Suprapubic skin (tissue), 4 donors: ENCODE measurements around the gene SORCS1. TPM values are rescaled to one million over a fixed set of nuclear protein-coding genes. Genes with fewer than 3 reads are reported as not detected.

Experiments
- DNase-seq, 2 donors: peaks; one replicate each; pipeline ENCODE4 v3.0.0-alpha.2; 2019; ENCODE audit warnings: low spot score in 2 of 2
- H3K27ac ChIP-seq: fragments of 200-600 bp; sonication (generic); one replicate; pipeline ENCODE4 v1.5.1; 2019
- H3K27me3 ChIP-seq: fragments of 200-600 bp; sonication (generic); one replicate; pipeline ENCODE4 v1.5.1; 2019
- H3K36me3 ChIP-seq: fragments of 200-600 bp; sonication (generic); one replicate; pipeline ENCODE4 v1.5.1; 2019
- H3K4me1 ChIP-seq: fragments of 200-600 bp; sonication (generic); one replicate; pipeline ENCODE4 v1.5.1; 2019
- H3K4me3 ChIP-seq: fragments of 200-600 bp; sonication (generic); one replicate; pipeline ENCODE4 v1.5.1; 2019; ENCODE audit warnings: mild to moderate bottlenecking
- H3K9me3 ChIP-seq: fragments of 200-600 bp; sonication (generic); one replicate; pipeline ENCODE4 v1.5.1; 2019
- EP300 ChIP-seq: sonication (generic); formaldehyde crosslinking; IDR thresholded peaks from one replicate; pipeline ENCODE4 v1.6.1; 2017; ENCODE audit warnings: antibody characterized with exemption
- POLR2A ChIP-seq, 2 donors: fragments of 450-650 bp; IDR thresholded peaks; one replicate each; pipeline ENCODE4 v1.6.1; 2017; ENCODE audit warnings: antibody characterized with exemption in 2 of 2, mild to moderate bottlenecking in 2 of 2, moderate library complexity in 2 of 2
- POLR2AphosphoS5 ChIP-seq, 3 donors: sonication (generic); formaldehyde crosslinking; IDR thresholded peaks; one replicate each; pipeline ENCODE4 v1.6.1; 2017; ENCODE audit warnings: antibody characterized with exemption in 3 of 3
- WGBS: methylation state at CpG from one replicate; pipeline ENCODE4 v1.1.5; 2018; 5-methylcytosine and 5-hydroxymethylcytosine counted together
- total RNA-seq, 4 donors: library from RNA; depleted of rRNA; stranded (reverse); fragments of >200 nt; gene quantifications; one replicate each; pipeline ENCODE4 v1.1.0, GENCODE V29; 2016
- TF ChIP-seq, protein P1 (sequence below), 2 donors: fragments of 200-600 bp in 1 of 2; fragments of 450-650 bp in 1 of 2; sonication (generic) in 1 of 2; IDR thresholded peaks; one replicate each; pipeline ENCODE4 v1.5.1; 2016 to 2019; ENCODE audit warnings: antibody characterized with exemption in 2 of 2, mild to moderate bottlenecking in 1 of 2, moderate library complexity in 1 of 2

Gene SORCS1
- total RNA-seq, 4 donors from 2014 or later = 1.3 to 6.0 (median 3.4) TPM

DNA sequence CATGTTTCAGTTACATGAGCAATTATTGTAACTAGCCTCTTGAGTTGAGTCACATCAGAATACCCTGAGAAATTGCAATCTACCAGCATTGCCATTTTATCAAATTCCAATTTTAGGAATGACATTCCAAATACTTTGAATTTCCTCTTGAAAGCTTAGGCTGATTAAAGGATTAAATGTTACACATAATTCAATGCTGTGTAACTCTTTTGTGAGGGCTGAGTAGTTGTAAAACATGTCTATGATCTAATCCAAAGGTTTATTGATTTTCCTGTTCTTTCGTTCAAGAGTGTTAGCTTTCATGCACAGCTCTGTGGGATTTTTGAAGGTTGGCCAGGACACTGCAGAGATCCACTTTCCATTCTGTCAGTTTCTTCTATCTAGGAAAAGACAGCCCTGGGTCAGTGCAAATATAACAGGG lies 193.1 kb downstream of the SORCS1 start:
- 32% methylated on average over 1 of the region's 1 CpG for WGBS
- no peak for DNase-seq
- no peak for TF ChIP-seq POLR2AphosphoS5 (IDR thresholded peaks at IDR 0.05)
- TF ChIP-seq, protein P1, sequence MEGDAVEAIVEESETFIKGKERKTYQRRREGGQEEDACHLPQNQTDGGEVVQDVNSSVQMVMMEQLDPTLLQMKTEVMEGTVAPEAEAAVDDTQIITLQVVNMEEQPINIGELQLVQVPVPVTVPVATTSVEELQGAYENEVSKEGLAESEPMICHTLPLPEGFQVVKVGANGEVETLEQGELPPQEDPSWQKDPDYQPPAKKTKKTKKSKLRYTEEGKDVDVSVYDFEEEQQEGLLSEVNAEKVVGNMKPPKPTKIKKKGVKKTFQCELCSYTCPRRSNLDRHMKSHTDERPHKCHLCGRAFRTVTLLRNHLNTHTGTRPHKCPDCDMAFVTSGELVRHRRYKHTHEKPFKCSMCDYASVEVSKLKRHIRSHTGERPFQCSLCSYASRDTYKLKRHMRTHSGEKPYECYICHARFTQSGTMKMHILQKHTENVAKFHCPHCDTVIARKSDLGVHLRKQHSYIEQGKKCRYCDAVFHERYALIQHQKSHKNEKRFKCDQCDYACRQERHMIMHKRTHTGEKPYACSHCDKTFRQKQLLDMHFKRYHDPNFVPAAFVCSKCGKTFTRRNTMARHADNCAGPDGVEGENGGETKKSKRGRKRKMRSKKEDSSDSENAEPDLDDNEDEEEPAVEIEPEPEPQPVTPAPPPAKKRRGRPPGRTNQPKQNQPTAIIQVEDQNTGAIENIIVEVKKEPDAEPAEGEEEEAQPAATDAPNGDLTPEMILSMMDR (IDR thresholded peaks at IDR 0.05) = no peak
- TF ChIP-seq EP300 = no peak
- no peak for TF ChIP-seq POLR2A (IDR thresholded peaks at IDR 0.05)
- H3K9me3 ChIP-seq = no peaks in the 10 kb centered on the region
- H3K27me3 ChIP-seq = no peaks in the 10 kb centered on the region
- no peak overlapping the region for H3K27ac ChIP-seq
- no peak overlapping the region for H3K4me3 ChIP-seq
- no peaks in the 10 kb centered on the region for H3K4me1 ChIP-seq
- no peaks in the 10 kb centered on the region for H3K36me3 ChIP-seq

- Histone ChIP-seq H3K36me3 (no peaks in the 10 kb centered on the region), H3K4me1 (no peaks in the 10 kb centered on the region), H3K9me3 (no peaks in the 10 kb centered on the region), H3K4me3 (no peak overlapping the region), H3K27me3 (no peaks in the 10 kb centered on the region), H3K27ac (no peak overlapping the region)
- WGBS = 84% methylated on average over 3 of the region's 3 CpGs
- TF ChIP-seq POLR2AphosphoS5 (IDR thresholded peaks at IDR 0.05) (no peak), EP300 (no peak), POLR2A (IDR thresholded peaks at IDR 0.05) (no peak)
- TF ChIP-seq, protein P1 (IDR thresholded peaks at IDR 0.05) = no peak
- DNase-seq = no peak
These were observed 197.1 kb downstream of the SORCS1 start for GRCh38 chr10:106967452-106967851.

- WGBS = 92% methylated on average over 1 of the region's 1 CpG
- DNase-seq = no peak
- TF ChIP-seq, protein P1 (IDR thresholded peaks at IDR 0.05) = no peak
- TF ChIP-seq EP300 = no peak
- no peak for TF ChIP-seq POLR2A (IDR thresholded peaks at IDR 0.05)
- no peak for TF ChIP-seq POLR2AphosphoS5 (IDR thresholded peaks at IDR 0.05)
- Histone ChIP-seq H3K4me1 (no peaks in the 10 kb centered on the region), H3K27ac (no peak overlapping the region), H3K4me3 (no peak overlapping the region), H3K36me3 (no peaks in the 10 kb centered on the region), H3K9me3 (no peaks in the 10 kb centered on the region), H3K27me3 (no peaks in the 10 kb centered on the region)
These were observed 203.7 kb downstream of the SORCS1 start for GRCh38 chr10:106960812-106961211.

GRCh38 chr10:106959521-106959920 lies 205.0 kb downstream of the SORCS1 start:
- 62% methylated on average over 3 of the region's 3 CpGs for WGBS
- Histone ChIP-seq H3K27ac (no peak overlapping the region), H3K4me3 (no peak overlapping the region)

DNA sequence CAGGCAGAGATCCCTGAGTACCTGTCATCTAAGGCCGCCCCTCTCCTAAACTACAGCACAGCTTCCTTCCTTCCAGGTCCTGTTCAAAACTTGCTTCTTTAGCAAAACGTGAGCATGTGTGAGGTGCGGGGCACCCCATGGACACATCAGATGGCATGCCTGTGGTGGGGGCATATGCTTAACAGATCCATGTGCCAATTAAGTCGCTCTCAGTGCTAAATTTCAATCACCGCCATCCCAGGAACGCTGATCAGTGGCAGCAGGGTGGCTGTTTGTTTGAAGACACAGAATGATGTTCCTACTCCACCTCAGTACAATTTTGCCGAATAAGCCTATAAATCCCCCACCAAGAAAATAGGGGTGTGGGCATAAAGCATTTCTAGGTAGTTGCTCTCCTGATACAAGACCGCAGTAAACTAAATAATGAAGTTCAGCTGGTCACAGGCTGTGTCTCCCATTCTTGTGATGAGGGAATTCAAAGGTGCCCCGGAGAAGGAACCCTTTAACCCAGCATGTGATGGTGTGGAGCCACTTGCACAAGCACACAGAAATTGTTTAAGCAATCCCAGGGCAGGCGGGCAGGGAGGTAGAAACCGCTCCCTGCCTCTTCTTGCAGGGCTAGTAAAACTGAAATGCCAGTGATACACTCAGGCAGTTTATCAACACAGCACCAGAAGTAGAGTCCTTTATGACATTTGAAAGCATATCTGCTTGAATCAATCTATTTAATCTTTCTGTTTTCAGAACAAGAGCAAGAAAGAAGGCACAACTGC lies 205.7 kb downstream of the SORCS1 start:
- no peaks in the 10 kb centered on the region for H3K4me1 ChIP-seq
- peaks cover 3% of the 10 kb centered on the region for H3K9me3 ChIP-seq
- WGBS = 63% methylated on average over 11 of the region's 11 CpGs
- H3K36me3 ChIP-seq = no peaks in the 10 kb centered on the region
- TF ChIP-seq, protein P1 (IDR thresholded peaks at IDR 0.05) = no peak
- TF ChIP-seq POLR2A (IDR thresholded peaks at IDR 0.05) (no peak), POLR2AphosphoS5 (IDR thresholded peaks at IDR 0.05) (no peak), EP300 (no peak)
- no peak overlapping the region for H3K27ac ChIP-seq
- no peaks in the 10 kb centered on the region for H3K27me3 ChIP-seq
- DNase-seq = no peak
- H3K4me3 ChIP-seq = no peak overlapping the region

More at GRCh38 chr10:106959521-106959920, 205.0 kb downstream of the SORCS1 start:
- no peak for DNase-seq
- Histone ChIP-seq H3K9me3 (peaks cover 3% of the 10 kb centered on the region), H3K27me3 (no peaks in the 10 kb centered on the region), H3K36me3 (no peaks in the 10 kb centered on the region), H3K4me1 (no peaks in the 10 kb centered on the region)
- TF ChIP-seq, protein P1 (IDR thresholded peaks at IDR 0.05) = no peak
- TF ChIP-seq POLR2AphosphoS5 (IDR thresholded peaks at IDR 0.05) (no peak), POLR2A (IDR thresholded peaks at IDR 0.05) (no peak), EP300 (no peak)
